CD4-positive, alpha-beta T cell treated with Interleukin-6 for 4 hours (primary cell): ENCODE data around the gene HIPK2.

Source experiments
- DNase-seq: peaks from one replicate; pipeline ENCODE4 v3.0.0-alpha.2; 2020; ENCODE audit warnings: mixed read lengths

The HIPK2 gene

GRCh38 chr7:139732471-139733167, 45.2 kb downstream of the HIPK2 start:
- no peak for DNase-seq

DNA sequence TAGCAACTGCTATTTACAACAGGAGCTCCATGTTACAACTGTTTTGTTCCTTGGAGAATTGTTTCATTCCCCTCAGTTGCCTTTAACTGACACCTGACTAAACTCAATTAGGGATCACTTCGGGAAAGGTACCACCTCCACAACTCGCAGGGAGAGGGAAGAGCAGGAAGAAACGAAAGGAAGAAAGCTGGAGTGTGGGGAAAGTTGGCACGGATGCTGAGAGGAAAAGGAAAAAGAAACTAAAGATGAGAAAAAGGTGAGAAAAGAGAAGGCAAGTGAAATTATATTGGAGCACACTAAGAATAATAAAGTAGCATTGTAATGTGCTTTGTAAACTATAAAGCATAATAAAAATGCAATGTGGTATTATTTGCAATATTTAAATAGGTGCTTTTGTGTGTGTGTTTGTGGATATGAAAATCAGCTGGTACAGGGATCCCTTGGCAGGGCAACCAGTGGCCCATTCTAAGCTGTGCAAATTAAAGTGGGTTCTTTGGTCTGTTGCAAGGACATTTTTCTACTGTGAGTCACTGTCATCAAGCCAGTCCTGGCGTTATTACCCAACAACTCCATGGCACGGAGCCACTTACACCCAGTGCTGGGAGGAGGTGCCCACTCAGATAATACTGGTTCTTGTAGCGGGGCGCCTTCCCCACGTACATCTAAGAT, 45.9 kb downstream of the HIPK2 start:
- no peak for DNase-seq

GRCh38 chr7:139730746-139731612, 46.8 kb downstream of the HIPK2 start:
- peak; percentile 12 for DNase-seq

DNA sequence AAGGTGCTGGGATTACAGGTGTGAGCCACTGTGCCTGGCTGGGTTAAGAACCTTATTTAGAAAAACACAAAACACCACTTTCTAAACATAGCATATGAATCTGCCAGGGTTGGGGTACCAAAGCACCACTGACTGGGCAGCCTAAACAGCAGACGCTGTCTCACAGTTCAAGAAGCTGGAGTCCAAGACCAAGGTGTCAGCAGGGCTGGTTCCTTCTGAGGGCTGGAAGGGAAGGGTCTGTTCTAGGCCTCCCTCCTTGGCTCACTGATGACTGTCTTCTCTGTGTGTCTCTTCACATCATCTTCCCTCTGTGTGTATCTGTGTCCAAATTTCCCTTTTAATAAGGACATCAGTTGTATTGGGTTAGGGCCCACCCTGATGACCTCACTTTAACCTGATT, 49.6 kb downstream of the HIPK2 start:
- DNase-seq: no peak

GRCh38 chr7:139727151-139727705, 50.6 kb downstream of the HIPK2 start:
- DNase-seq: no peak

DNA sequence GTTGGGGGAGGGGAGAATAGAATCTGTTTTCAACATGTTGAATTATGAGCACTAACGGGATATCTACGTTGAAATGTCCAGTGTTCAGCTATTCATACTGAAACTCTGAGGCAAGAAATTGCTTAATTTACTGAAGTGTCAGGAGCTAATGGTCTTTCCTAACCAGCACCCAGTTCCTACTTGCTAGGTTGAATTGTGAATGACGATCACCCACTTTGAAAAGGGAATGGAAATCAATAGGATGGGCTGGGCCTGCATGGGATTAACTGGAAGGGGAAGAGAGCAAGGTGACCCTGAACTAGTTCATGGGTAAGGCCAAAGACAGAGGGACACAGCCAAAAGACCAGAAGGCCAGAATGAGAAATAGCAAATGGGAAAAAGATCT, 51.3 kb downstream of the HIPK2 start:
- no peak for DNase-seq

- no peak for DNase-seq
Observed at GRCh38 chr7:139725858-139726484, 51.8 kb downstream of the HIPK2 start.

- no peak for DNase-seq
Observed at GRCh38 chr7:139725077-139725476, 52.7 kb downstream of the HIPK2 start.

DNA sequence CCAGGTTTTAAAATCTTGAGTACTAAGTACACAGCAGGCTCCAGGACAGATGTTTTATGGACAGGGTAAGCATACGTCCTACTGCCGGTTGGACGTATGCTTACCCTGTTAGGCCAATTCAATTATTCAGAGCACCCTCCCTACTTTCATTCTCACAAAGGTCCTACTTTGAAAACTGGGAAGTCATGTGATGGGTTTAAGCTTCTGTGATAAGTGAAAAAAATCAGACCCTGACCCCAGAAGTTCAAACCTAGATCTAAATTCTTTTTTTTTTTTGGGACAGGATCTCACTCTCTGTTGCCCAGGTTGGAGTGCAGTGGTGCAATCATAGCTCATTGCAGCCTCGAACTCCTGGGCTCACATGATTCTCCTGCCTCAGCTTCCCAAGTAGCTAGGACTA, 55.2 kb downstream of the HIPK2 start:
- DNase-seq: no peak

DNA sequence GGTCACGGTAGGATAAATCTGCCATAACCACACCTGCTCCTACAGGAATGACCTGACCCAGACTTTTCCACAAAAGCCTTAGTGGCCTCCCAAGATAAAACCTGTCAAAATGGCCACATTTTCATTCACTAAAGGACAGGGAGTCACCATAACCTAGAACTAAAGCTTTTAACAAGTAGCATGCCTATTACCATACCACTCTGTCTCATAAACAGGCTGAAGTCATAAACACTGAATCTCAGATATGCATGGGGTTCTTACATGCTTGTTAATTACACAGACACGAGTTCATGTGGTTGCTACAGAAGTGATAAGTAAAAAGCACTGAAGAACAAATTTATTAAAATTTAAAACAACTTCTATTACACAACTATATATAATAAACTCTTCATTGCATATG, 56.0 kb downstream of the HIPK2 start:
- DNase-seq: no peak

- no peak for DNase-seq
Observed at GRCh38 chr7:139721417-139721816, 56.4 kb downstream of the HIPK2 start.

GRCh38 chr7:139720705-139721231, 57.0 kb downstream of the HIPK2 start:
- peak; percentile 34 for DNase-seq

DNA sequence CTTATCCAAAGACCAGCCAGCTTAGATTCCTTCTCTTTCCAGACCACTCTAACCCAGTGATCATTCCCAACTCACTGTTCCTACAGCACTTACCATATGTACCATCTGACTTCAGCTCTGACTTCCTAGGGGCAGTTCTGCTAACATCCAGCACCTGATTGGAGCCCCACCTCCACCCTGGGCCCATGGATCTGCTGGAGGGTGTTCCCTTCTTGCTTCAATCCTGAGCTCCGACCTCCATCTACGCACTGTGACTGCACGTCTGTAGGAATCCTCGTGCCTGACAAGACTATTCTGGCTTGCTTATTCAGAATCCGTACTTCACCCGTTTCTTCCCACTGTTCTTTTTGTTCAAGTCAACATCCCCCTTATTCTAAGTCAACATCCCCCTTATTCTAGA, 57.6 kb downstream of the HIPK2 start:
- DNase-seq: no peak

DNA sequence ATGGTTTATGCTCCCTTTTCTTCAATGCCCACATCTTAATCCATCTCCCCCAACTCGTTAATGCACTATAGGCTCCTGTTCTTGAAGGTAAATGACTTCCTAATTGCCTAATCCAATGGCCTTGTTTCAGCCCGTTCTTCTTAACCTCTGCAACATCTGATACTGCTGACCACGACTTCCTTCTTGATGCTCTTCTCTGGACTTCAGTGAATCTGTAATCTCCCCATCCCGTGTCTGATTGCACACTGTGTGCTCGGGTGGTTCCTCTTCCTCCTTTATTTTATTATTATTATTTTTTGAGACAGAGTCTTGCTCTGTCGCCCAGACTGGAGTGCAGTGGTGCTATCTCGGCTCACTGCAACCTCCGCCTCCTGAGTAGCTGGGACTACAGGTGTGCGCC, 58.9 kb downstream of the HIPK2 start:
- DNase-seq: no peak

- DNase-seq: no peak
Observed at GRCh38 chr7:139718141-139718540, 59.7 kb downstream of the HIPK2 start.

GRCh38 chr7:139716156-139716942, 61.4 kb downstream of the HIPK2 start:
- DNase-seq: no peak

GRCh38 chr7:139715194-139715815, 62.5 kb downstream of the HIPK2 start:
- DNase-seq: no peak

DNA sequence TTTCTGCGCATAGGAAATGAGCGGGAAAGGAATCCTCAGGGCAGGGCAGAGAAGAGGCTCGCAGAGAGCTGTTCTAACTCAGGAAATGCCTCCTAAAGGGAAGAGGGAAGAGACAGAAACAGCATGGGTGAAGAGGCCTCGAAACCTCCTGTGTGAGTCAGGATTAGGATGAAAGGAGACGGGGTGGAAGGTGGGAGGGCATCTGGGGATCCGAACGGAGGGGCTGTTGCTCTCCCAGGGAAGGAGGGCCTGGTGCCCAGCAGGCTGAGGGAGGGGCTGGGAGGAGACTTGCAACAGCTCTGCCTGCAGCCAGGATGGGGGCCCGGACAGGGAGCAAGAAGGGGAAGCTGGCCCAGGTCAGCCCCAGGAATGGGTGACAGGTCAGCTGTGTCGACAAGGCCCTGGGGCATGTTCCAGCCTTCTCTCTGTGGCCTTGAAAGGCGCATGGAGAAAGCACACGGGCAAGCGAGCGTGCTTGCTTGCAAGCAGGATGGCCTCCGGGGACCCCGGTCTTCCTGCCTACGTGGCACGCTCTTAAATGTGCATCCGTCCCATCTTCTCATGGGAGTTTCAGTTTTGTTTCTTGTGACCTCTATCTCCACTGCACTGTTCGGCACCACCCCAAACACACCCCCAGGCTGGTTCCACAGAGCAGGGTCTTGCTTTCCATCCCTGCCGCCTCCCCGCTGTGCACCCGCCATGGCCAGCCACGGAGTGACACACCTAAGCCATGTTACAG, 63.5 kb downstream of the HIPK2 start:
- DNase-seq: no peak

- no peak for DNase-seq
Observed at GRCh38 chr7:139713526-139714162, 64.2 kb downstream of the HIPK2 start.

DNA sequence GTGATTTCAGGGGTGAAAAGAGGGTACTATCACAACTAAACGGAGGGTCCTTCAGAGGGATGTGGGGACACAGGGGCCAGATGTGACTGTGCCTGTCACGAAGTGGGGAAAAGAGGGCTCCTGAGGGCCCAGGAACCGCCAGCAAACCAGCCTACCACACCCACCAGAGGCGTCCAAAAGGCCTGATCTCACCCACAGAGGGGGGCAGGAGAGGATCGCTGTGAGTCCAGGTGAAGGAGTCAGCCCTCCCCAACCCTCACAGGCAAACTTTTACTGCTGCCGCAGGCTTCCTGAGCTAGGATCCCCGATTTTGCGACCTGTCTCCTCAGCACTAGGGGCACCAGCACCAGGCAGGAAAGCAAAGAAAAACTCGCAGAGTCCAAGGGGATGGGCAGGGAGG, 64.7 kb downstream of the HIPK2 start:
- DNase-seq: no peak
